Medulla oblongata (tissue), 1 donor: ENCODE results near the gene DCTN1.
"Not testable (repeated sequence)": the region's sequence is repeated elsewhere in the genome, so short reads cannot be mapped to it uniquely, and the experiment has no call there.

Experiments used
- DNase-seq: peaks from one replicate; pipeline ENCODE4 v3.0.0-alpha.2; 2015; ENCODE audit errors: extremely low spot score

The DCTN1 gene

DNA sequence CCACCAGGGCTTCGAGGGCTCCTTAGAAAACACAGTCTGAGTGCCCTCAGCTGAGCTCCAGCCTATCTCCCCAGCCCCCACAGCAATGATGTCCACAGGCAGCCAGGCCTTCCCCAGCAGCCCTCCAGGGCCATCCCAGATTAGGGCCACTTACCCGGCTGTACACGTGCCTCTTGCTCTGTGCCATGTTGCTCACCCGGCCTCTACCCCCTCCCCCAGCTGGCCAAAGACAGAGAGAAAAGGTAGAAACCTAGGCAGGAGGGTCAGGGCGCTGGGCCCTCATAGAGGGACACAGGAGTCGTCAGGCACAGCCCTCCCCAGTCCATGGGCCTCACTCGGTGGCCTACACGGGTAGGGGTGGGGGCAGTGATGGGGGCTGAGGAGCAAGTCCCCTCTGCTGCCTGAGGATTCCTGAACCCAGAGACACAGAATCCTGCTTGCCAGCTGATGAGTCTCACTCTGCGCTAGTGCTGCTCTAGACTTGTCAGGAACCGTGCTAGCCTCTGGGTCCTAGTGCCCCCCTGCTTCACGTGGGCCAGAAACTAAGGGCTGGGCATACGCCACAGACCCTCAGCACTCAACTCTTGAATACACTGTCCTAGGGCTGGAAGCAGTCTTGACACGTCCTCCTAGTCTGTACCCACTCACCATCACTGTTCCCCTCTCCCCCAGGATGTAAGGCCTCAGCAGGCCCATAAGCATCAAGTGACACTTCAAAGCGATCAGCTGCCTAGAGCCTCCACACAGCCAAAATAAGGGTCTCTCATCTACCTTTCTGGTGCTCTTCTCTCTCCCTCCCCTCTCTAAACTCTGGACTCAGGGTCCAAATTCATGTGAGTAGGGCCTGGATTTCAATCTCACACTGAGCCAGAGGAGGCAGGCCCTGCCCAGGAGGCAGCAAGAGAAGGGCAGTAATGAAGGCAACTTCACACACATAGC is at the start of gene DCTN1:
TSS of gene DCTN1 (minus strand) at position 461 of the 939 bp plus-strand sequence. CDS start at position 187, 274 bp downstream.
- DNase-seq = peak; percentile 86

GRCh38 chr2:74428675-74429074 is 48.6 kb upstream of the DCTN1 start:
- DNase-seq = no peak

GRCh38 chr2:74427551-74427950 is 47.4 kb upstream of the DCTN1 start:
- DNase-seq = no peak

- DNase-seq = no peak
Observed at GRCh38 chr2:74426181-74426758, 46.2 kb upstream of the DCTN1 start.

DNA sequence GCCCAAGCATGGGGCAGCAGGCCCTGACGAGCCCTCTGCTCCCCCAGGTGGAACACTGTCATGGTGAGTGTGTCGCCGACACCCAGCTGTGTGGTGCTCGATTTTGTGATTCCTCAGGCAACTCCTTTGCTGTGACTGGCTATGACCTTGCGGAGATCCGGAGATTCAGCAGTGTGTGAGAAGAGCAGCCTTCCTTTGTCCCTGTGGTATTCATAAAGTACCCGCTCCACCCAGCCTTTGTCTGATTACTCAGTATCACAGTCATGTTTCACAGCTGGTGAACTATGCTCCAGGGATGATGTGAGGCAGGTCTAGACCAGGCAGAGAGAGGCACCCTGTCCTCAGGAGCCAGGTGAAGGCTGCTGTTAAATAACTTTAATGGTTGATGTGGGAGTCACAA is 45.4 kb upstream of the DCTN1 start:
- no peak for DNase-seq

DNA sequence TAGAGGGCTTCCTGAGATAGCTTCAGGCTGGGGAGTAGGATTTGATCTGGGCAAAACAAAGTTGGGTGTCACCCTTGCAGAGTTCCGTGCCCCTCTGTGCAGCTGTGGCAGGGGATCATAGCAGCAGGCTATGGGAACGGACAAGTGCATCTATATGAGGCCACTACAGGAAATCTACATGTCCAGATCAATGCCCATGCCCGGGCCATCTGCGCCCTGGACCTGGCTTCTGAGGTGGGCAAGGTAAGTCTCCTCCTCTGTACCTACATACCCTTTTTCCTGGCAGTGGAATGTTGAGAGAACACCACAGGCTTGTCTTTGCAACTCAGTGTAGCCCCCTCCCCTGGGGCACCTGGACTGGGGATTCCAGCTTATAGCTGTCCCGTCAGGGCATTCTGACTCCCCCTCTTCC is 44.9 kb upstream of the DCTN1 start:
- no peak for DNase-seq

DNA sequence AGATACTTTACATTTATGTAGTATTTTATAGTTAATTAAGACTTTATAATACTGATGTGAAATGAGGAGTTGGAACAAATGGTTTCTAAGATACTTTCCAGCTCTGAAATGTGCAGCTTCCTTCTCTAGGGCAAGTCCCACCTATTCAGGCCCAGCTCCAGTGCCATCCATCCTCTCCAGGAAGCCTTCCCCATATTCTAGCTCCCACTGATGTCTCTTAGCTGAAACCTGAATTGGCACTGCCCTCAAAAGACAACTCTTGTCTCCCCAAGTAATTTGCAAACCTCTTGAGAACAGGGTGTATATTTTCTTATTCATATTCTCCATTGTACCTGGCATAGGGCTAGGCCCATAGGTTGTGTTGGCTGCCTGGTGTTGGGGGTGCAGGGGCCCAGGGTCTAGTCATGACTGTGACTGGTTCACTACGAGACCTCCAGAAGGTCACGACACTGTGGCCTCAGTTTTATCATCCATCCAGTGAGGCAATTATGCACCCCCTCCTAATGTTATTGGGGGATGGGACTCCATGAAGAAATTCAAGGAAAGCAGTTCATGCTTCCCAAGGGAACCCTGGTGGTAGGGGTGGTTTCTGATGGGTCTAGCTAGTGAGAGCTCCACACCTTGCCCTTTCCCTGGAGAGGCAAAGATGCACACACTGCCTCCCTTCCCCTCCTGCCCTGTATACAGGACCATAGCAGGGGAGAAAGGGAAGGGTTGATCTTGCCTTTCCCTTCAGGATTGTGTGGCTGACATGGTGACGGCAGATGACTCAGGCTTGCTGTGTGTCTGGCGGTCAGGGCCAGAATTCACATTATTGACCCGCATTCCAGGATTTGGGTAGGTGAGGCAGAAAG is 44.3 kb upstream of the DCTN1 start:
- DNase-seq = no peak

- DNase-seq = no peak
Observed at GRCh38 chr2:74423231-74424095, 43.4 kb upstream of the DCTN1 start.

GRCh38 chr2:74421221-74421870 is 41.2 kb upstream of the DCTN1 start, which contains the start of the genes C2orf81 and WDR54:
Gene C2orf81 (minus strand): TSS chr2:74421619. CDS start chr2:74421560, 59 bp downstream.
Gene WDR54 (plus strand): TSS chr2:74421730. CDS start chr2:74422154, 424 bp downstream.
- DNase-seq = peak; percentile 61

- not testable (repeated sequence) for DNase-seq
Observed at GRCh38 chr2:74420443-74421103, 40.5 kb upstream of the DCTN1 start.

DNA sequence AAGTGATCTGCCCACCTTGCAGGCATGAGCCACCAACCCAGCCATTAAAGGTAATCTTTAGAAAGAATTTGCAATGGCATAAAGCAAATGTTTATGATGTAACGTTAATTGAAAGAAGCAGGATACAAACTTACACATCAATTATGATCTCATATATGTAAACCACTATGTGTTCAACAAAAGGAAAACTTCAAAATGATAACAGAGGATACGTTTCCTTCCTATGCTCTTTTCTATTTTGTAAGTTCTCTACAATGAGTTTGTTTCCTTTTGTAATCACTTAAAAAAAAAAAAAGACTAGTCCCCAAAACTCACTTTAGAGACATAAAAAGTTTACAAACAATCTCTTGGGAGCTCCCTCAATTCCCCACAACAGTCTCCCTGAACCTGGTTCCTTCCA is 39.9 kb upstream of the DCTN1 start:
- no peak for DNase-seq

DNA sequence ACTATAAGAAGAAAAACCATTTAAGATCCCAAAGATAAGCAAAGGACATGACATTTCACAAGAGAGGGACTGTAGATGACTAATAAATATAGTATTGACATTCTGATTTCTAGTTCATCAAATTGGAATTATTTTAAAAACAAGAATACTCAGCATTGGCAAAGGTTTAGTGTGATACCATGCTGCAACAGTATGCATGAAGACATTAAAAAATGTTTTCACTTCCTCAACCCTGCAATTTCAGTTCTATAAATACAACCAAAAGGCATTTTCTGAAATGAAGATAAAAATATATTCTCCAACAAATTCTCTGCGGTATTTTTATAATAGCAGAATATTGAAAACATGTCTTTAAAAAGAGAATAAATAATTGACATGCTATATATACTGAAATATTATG is 39.2 kb upstream of the DCTN1 start:
- no peak for DNase-seq

DNA sequence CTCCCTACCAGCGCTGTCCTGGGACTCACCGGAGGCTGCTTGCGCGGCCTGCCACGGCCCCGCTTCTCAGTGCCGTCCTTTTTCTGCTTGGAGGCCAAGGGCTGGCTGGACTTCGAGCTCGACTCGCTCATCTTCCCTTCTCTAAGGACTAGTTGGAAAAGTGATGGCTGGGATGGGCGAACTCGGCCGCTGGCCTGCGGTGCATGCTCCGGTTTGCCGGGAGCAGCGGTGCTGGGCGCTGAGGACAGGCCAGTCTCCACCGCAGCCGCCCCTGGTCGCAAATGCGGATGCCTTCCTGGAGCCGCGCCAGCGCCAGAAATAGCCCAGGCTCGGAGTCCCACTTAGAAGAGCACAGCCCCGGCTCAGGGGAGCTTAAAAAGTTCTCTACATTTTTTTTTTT is 38.2 kb upstream of the DCTN1 start:
- no peak for DNase-seq

GRCh38 chr2:74417763-74418162 is 37.7 kb upstream of the DCTN1 start:
- no peak for DNase-seq

DNA sequence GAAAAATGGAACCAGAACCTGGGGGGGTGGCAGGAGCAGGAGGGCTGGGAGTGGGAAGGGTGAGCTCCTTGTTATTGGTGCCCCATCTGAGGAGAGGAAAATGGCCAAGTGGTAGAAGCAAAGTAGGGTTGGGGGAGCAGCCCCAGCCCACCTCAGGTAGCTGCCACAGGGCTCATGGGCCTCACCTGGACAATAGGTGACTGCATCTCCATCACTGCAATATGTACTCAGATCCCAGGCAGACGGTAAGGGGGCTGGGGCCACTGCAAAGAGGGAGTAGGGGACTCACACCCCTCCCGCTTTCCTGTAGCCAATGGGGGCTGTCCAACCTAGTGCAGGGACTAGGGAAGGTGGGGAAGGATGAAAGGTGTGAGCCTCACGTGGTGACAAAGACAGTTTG is 37.1 kb upstream of the DCTN1 start:
- no peak for DNase-seq

DNA sequence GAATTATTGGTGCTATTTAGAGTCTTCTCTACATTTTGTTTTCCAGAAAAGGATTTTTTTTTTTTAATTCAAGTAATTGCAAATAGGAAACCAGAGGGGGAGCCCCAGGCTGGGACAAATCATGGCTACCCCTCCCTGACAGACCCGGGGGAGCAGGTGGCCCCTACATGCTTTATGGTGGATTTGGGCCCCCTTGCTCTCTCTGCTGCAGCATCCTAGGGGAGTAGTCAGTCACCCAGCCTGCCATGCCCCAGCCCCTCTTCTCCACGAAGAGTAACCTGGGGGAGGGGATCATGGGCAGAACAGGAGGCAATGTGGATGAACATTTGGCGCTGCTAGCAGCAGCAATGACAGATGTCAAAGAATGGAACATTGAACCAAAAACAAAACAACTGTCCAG is 36.7 kb upstream of the DCTN1 start:
- no peak for DNase-seq

- DNase-seq = no peak
Observed at GRCh38 chr2:74415762-74416395, 35.8 kb upstream of the DCTN1 start.

GRCh38 chr2:74414881-74415761 is 35.0 kb upstream of the DCTN1 start:
- peak; percentile 54 for DNase-seq
